Activated T-helper 2 cell treated with anti-CD3 and anti-CD28 coated beads, Interferon-gamma antibody, Interleukin-2, Interleukin-4, amounts not matched to agents 10 μg/mL and 5 μg/mL and 100 μg/mL, durations not matched to agents 14 hours and 24 hours and 36 hours (primary cell): ENCODE results near the gene ANKLE1. TPM values are rescaled to one million over a fixed set of nuclear protein-coding genes. Genes with fewer than 3 reads are reported as not detected.
"Not testable (repeated sequence)": the region's sequence is repeated elsewhere in the genome, so short reads cannot be mapped to it uniquely, and the experiment has no call there.

Experiments
- DNase-seq: peaks from one replicate; pipeline ENCODE4 v3.0.0; 2021; ENCODE audit warnings: low spot score
- H3K27ac Mint-ChIP-seq: one replicate; pipeline ENCODE4 v1.8.0; 2021; ENCODE audit warnings: mixed read lengths
- H3K27me3 Mint-ChIP-seq: one replicate; pipeline ENCODE4 v1.8.0; 2021; ENCODE audit warnings: low read depth, mixed read lengths
- H3K36me3 Mint-ChIP-seq: one replicate; pipeline ENCODE4 v1.8.0; 2021; ENCODE audit warnings: low read depth, mixed read lengths
- H3K4me1 Mint-ChIP-seq: one replicate; pipeline ENCODE4 v1.8.0; 2021; ENCODE audit warnings: low read depth, mixed read lengths
- H3K4me3 Mint-ChIP-seq: one replicate; pipeline ENCODE4 v1.8.0; 2021; ENCODE audit warnings: low read depth, mild to moderate bottlenecking, moderate library complexity, mixed read lengths
- H3K9me3 Mint-ChIP-seq: one replicate; pipeline ENCODE4 v1.8.0; 2021; ENCODE audit warnings: mixed read lengths
- intact Hi-C: fragments of 100-400 bp; cut with micrococcal nuclease; formaldehyde crosslinking; loops from one replicate; pipeline ENCODE4 v1.15.1; 2023
- total RNA-seq: library from RNA; stranded (reverse); gene quantifications from 2 replicates; pipeline ENCODE4 v1.2.3, GENCODE V29; 2022

The ANKLE1 gene
- total RNA-seq, 1 donor from 2014 or later = 20.4 TPM

GRCh38 chr19:17259934-17260333, 21.8 kb upstream of the ANKLE1 start:
- Mint-ChIP-seq H3K4me1 (peaks cover 8% of the 10 kb centered on the region), H3K4me3 (no peak overlapping the region), H3K36me3 (no peaks in the 10 kb centered on the region), H3K27ac (no peak overlapping the region), H3K27me3 (peaks cover 3% of the 10 kb centered on the region), H3K9me3 (no peaks in the 10 kb centered on the region)
- no peak for DNase-seq
- intact Hi-C loops = no loop called here

GRCh38 chr19:17260842-17261325, 20.8 kb upstream of the ANKLE1 start:
- Mint-ChIP-seq H3K4me3 (no peak overlapping the region), H3K36me3 (no peaks in the 10 kb centered on the region), H3K27me3 (peaks cover 3% of the 10 kb centered on the region), H3K4me1 (peaks cover 8% of the 10 kb centered on the region), H3K27ac (no peak overlapping the region), H3K9me3 (no peaks in the 10 kb centered on the region)
- DNase-seq = peak; percentile 83
- intact Hi-C loops = no loop called here

- no peaks in the 10 kb centered on the region for H3K9me3 Mint-ChIP-seq
- peaks cover 13% of the 10 kb centered on the region for H3K4me1 Mint-ChIP-seq
- H3K27ac Mint-ChIP-seq = no peak overlapping the region
- H3K4me3 Mint-ChIP-seq = no peak overlapping the region
- intact Hi-C loops = no loop called here
- no peak for DNase-seq
- peaks cover 3% of the 10 kb centered on the region for H3K27me3 Mint-ChIP-seq
- H3K36me3 Mint-ChIP-seq = no peaks in the 10 kb centered on the region
Observed at GRCh38 chr19:17262557-17262956, 19.1 kb upstream of the ANKLE1 start.

GRCh38 chr19:17263712-17264640, 17.7 kb upstream of the ANKLE1 start:
- Mint-ChIP-seq H3K36me3 (no peaks in the 10 kb centered on the region), H3K27me3 (peaks cover 3% of the 10 kb centered on the region), H3K27ac (no peak overlapping the region), H3K4me1 (peaks cover 17% of the 10 kb centered on the region), H3K4me3 (no peak overlapping the region), H3K9me3 (no peaks in the 10 kb centered on the region)
- DNase-seq = no peak
- intact Hi-C loops = no loop called here

DNA sequence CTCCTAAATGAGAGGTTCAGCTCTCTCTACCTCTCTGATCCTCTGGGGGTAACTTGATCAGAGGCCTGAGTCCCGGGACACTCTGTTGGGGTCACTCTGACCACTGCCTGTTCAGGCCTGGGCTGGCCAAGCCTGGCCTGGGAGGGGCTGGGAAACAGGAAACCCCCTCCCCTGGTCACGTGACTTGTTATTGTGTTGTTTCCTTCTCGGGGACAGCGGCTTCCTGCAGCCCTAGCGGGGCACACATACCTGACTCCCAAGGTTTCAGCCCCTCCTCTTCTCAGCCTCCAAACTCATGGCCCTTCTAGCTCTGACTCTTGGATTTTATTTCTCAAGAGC, 17.1 kb upstream of the ANKLE1 start, which contains the start of gene USHBP1:
Gene USHBP1 (minus strand): TSS at position 105 of the 339 bp plus-strand sequence. CDS start 446 bp downstream, outside the sequence.
- peaks cover 17% of the 10 kb centered on the region for H3K4me1 Mint-ChIP-seq
- DNase-seq = no peak
- peaks cover 3% of the 10 kb centered on the region for H3K27me3 Mint-ChIP-seq
- H3K27ac Mint-ChIP-seq = no peak within 1 kb of the TSS
- no peaks in the 10 kb centered on the region for H3K36me3 Mint-ChIP-seq
- H3K4me3 Mint-ChIP-seq = no peak within 1 kb of the TSS
- no peaks in the 10 kb centered on the region for H3K9me3 Mint-ChIP-seq
- intact Hi-C loops = no loop called here

DNA sequence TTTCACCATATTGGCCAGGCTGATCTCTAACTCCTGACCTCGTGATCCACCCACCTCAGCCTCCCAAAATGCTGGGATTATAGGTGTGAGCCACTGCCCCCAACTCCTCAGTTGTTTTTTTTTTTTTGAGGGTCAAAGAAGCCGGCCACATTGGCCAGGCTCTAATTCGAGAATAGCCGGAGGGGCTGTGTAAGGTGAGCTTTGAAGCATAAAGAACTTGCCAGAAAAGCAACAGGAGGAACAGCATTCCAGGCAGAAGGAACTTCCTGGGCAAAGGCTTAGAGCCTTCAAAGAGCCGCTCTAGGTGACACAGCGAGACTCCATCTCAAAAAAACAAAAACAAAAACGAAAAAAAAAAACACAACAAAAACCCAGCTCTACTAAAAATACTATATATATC, 15.7 kb upstream of the ANKLE1 start:
- DNase-seq = no peak
- H3K9me3 Mint-ChIP-seq = no peaks in the 10 kb centered on the region
- H3K4me3 Mint-ChIP-seq = no peak overlapping the region
- no peak overlapping the region for H3K27ac Mint-ChIP-seq
- no peaks in the 10 kb centered on the region for H3K27me3 Mint-ChIP-seq
- H3K36me3 Mint-ChIP-seq = peaks cover 6% of the 10 kb centered on the region
- H3K4me1 Mint-ChIP-seq = peaks cover 15% of the 10 kb centered on the region
- intact Hi-C loops = no loop called here

- Mint-ChIP-seq H3K4me1 (peaks cover 15% of the 10 kb centered on the region), H3K4me3 (peak overlapping the region; percentile 92), H3K9me3 (no peaks in the 10 kb centered on the region), H3K36me3 (peaks cover 11% of the 10 kb centered on the region), H3K27ac (peak overlapping the region; percentile 86), H3K27me3 (no peaks in the 10 kb centered on the region)
- no peak for DNase-seq
- intact Hi-C loops = no loop called here
Observed at GRCh38 chr19:17266589-17266974, 15.1 kb upstream of the ANKLE1 start.

- peak; percentile 96 for DNase-seq
- Mint-ChIP-seq H3K27ac (peak within 1 kb of the TSS; percentile 86), H3K9me3 (no peaks in the 10 kb centered on the region), H3K4me3 (peak within 1 kb of the TSS; percentile 92), H3K27me3 (no peaks in the 10 kb centered on the region), H3K4me1 (peaks cover 15% of the 10 kb centered on the region), H3K36me3 (peaks cover 16% of the 10 kb centered on the region)
- intact Hi-C loops = no loop called here
Observed at GRCh38 chr19:17266975-17267788, 14.5 kb upstream of the ANKLE1 start, which contains the start of gene BABAM1. Gene BABAM1, plus strand, starts transcription at chr19:17267443. Its CDS starts 1,364 bp downstream, at chr19:17268807.

DNA sequence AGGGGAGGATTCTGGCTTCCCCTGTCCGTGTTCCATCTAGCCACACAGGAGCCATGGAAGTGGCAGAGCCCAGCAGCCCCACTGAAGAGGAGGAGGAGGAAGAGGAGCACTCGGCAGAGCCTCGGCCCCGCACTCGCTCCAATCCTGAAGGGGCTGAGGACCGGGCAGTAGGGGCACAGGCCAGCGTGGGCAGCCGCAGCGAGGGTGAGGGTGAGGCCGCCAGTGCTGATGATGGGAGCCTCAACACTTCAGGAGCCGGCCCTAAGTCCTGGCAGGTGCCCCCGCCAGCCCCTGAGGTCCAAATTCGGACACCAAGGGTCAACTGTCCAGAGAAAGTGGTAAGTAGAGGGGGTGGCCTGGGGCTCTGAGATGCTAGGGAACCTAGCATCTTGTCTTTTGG, 12.9 kb upstream of the ANKLE1 start:
- H3K27me3 Mint-ChIP-seq = no peaks in the 10 kb centered on the region
- DNase-seq = no peak
- H3K9me3 Mint-ChIP-seq = no peaks in the 10 kb centered on the region
- H3K4me3 Mint-ChIP-seq = peak overlapping the region; percentile 92
- peaks cover 22% of the 10 kb centered on the region for H3K36me3 Mint-ChIP-seq
- no peak overlapping the region for H3K27ac Mint-ChIP-seq
- peaks cover 15% of the 10 kb centered on the region for H3K4me1 Mint-ChIP-seq
- intact Hi-C loops = no loop called here

GRCh38 chr19:17274892-17275291, 6.8 kb upstream of the ANKLE1 start:
- peaks cover 55% of the 10 kb centered on the region for H3K36me3 Mint-ChIP-seq
- H3K27me3 Mint-ChIP-seq, H3K9me3 Mint-ChIP-seq, H3K4me3 Mint-ChIP-seq, intact Hi-C loops, H3K4me1 Mint-ChIP-seq, DNase-seq, H3K27ac Mint-ChIP-seq: not testable (repeated sequence)

- no peaks in the 10 kb centered on the region for H3K27me3 Mint-ChIP-seq
- H3K36me3 Mint-ChIP-seq = peaks cover 50% of the 10 kb centered on the region
- H3K4me3 Mint-ChIP-seq = no peak overlapping the region
- intact Hi-C loops = no loop called here
- no peaks in the 10 kb centered on the region for H3K4me1 Mint-ChIP-seq
- no peak for DNase-seq
- H3K27ac Mint-ChIP-seq = no peak overlapping the region
- H3K9me3 Mint-ChIP-seq = no peaks in the 10 kb centered on the region
Observed at GRCh38 chr19:17275441-17276175, 6.1 kb upstream of the ANKLE1 start.

DNA sequence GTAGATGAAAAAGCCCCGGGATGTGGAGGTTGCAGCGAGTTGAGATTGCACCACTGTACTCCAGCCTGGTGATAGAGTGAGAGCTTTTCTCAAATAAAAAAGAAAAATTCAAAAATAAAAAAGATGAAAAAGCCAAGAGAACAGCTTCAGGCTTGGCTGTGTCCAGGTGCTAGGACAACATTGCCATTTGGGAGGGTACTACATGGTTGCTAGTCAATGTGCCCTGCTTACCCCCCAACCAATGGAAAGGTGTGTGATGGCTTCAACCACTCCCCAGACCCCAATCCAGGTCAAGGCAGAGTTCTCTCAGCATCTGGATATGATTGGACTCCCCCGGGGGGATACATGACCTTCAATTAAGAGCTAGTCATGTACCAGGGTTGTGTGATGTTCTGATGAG, 2.3 kb upstream of the ANKLE1 start:
- Mint-ChIP-seq H3K36me3 (peaks cover 37% of the 10 kb centered on the region), H3K9me3 (no peaks in the 10 kb centered on the region)
- no peak for DNase-seq

More for the DNA sequence above, 2.3 kb upstream of the ANKLE1 start:
- intact Hi-C loops = no loop called here
- Mint-ChIP-seq H3K27ac (no peak overlapping the region), H3K4me3 (no peak overlapping the region), H3K27me3 (no peaks in the 10 kb centered on the region), H3K4me1 (peaks cover 5% of the 10 kb centered on the region)
